ENCODE results near the gene CES5A. TPM values are rescaled to one million over a fixed set of nuclear protein-coding genes. Genes with fewer than 3 reads are reported as not detected.
"Not testable (repeated sequence)": the region's sequence is repeated elsewhere in the genome, so short reads cannot be mapped to it uniquely, and the experiment has no call there.

CES5A gene
- polyA plus RNA-seq, 3 donors = not detected

DNA sequence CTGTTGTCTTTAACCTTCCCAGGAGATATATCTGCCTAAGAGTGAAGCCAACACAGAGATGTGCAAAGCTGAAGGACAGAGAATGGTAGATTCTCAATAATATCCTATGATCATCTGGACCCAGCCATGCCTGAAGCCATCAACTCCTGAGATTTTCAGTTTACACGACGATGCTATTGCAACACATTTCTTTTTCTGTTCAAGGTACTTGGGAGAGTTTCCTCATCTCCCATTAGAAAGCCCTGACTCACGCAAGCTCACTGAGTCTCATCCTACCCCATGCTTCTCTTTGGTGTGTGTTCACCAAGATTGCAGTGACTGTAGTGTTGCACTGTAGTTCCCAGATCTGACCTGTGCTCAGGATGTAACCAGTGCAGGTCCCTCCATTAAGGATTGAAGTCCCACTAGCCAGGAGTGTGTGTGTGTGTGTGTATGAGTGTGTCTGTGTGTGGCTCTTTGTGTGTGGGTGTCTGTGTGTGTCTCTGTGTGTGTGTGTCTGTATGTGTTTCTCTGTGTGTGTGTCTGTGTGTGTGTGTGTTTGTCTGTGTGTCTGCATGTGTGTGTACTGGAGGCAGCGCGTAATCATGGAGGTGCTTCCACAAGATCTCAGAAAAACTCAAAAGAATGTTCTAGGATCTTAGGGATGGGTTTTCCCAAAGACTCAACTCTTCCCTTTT, 57.8 kb downstream of the CES5A start:
- no peaks in the 10 kb centered on the region for H4K20me1 ChIP-seq (ENCODE audit: insufficient read depth, low read length)
- DNase-seq = peak in 2 of 3 donors; percentile 12 to 25
- no peaks in the 10 kb centered on the region for H3K9me3 ChIP-seq (replicated peaks in 1 of 2; ENCODE audit: control insufficient read depth in 1 of 2, insufficient read depth in 1 of 2, low read length in 2 of 2)
- no peak for TF ChIP-seq CTCF (IDR thresholded peaks at IDR 0.05)
- H2AFZ ChIP-seq (ENCODE audit: insufficient read depth, low read depth, low read length, poor library complexity, severe bottlenecking) = no peak overlapping the region
- Mint-ChIP-seq H3K9me3 (peaks cover 0 to 12% (median 0%) of the 10 kb centered on the region in 7 donors), H3K36me3 (peaks cover 79 to 91% of the 10 kb centered on the region in 2 donors), H3K4me3 (no peak overlapping the region), H3K27ac (peak overlapping the region in 2 of 7 donors; percentile 8 to 82), H3K27me3 (ENCODE audit: low read depth in 3 of 3) (peaks cover 7 to 8% (median 7%) of the 10 kb centered on the region in 3 donors), H3K4me1 (peaks cover 5% of the 10 kb centered on the region)
- H3K36me3 ChIP-seq (replicated peaks in 1 of 2; ENCODE audit: control insufficient read depth in 1 of 2, insufficient read depth in 2 of 2, low read length in 2 of 2) = peaks cover 33 to 96% of the 10 kb centered on the region in 2 donors
- no peaks in the 10 kb centered on the region for H3K27me3 ChIP-seq (ENCODE audit: control insufficient read depth in 2 of 2, insufficient read depth in 2 of 2, low read length in 2 of 2)
- H3K4me2 ChIP-seq (replicated peaks; ENCODE audit: extremely low read depth, low read length, poor library complexity, severe bottlenecking) = no peak overlapping the region
- no peak overlapping the region for H3K9ac ChIP-seq (ENCODE audit: insufficient read depth, low read length, poor library complexity, severe bottlenecking)
- intact Hi-C loops (cut with micrococcal nuclease) = no loop called here
- H3K4me1 ChIP-seq (ENCODE audit: control insufficient read depth in 1 of 2, insufficient read depth in 2 of 2, low read length in 2 of 2) = no peaks in the 10 kb centered on the region
- no peaks in the 10 kb centered on the region for H3K79me2 ChIP-seq (ENCODE audit: insufficient read depth, low read length)
- WGBS (ENCODE audit: insufficient coverage) = 100% methylated on average over 2 of the region's 5 CpGs
- no peak overlapping the region for H3K4me3 ChIP-seq (replicated peaks in 1 of 3; ENCODE audit: low read depth in 2 of 3, low read length in 3 of 3)
- no peak overlapping the region for H3K27ac ChIP-seq (ENCODE audit: low read depth in 1 of 2, low read length in 2 of 2)

DNA sequence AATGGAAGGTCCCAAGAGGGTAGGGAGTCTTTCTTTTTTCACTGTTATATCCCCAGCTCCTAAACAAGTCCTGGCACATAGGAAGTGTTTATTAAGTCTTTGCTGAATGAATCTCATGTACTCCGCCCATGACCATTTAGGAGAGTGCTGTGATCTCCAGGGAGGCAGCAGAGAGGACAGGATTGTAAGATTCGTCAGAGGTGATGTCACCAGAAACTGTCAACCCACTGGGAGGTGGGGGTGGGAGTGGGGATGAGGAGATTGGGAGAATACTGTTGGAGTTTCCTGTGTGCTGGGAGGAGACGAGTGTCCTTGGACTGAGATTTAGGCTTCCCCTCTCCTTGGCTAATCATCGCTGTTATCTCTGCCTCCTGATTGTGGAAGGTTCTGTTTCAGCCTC, 59.0 kb downstream of the CES5A start:
- H3K9me3 ChIP-seq (replicated peaks in 1 of 2; ENCODE audit: control insufficient read depth in 1 of 2, insufficient read depth in 1 of 2, low read length in 2 of 2); H3K27ac ChIP-seq (ENCODE audit: low read depth in 1 of 2, low read length in 2 of 2); H3K9ac ChIP-seq (ENCODE audit: insufficient read depth, low read length, poor library complexity, severe bottlenecking); H4K20me1 ChIP-seq (ENCODE audit: insufficient read depth, low read length); H3K27me3 Mint-ChIP-seq (ENCODE audit: low read depth in 3 of 3); H3K4me1 Mint-ChIP-seq; H3K79me2 ChIP-seq (ENCODE audit: insufficient read depth, low read length); H3K4me3 ChIP-seq (replicated peaks in 1 of 3; ENCODE audit: low read depth in 2 of 3, low read length in 3 of 3); H3K4me2 ChIP-seq (replicated peaks; ENCODE audit: extremely low read depth, low read length, poor library complexity, severe bottlenecking); H2AFZ ChIP-seq (ENCODE audit: insufficient read depth, low read depth, low read length, poor library complexity, severe bottlenecking); H3K27ac Mint-ChIP-seq; DNase-seq; H3K27me3 ChIP-seq (ENCODE audit: control insufficient read depth in 2 of 2, insufficient read depth in 2 of 2, low read length in 2 of 2); H3K4me1 ChIP-seq (ENCODE audit: control insufficient read depth in 1 of 2, insufficient read depth in 2 of 2, low read length in 2 of 2); H3K4me3 Mint-ChIP-seq; intact Hi-C loops (cut with micrococcal nuclease): not testable (repeated sequence)
- WGBS (ENCODE audit: insufficient coverage) = 90% methylated on average over 2 of the region's 4 CpGs
- peaks cover 79 to 91% of the 10 kb centered on the region in 2 donors for H3K36me3 Mint-ChIP-seq
- peaks cover 27 to 96% of the 10 kb centered on the region in 2 donors for H3K36me3 ChIP-seq (replicated peaks in 1 of 2; ENCODE audit: control insufficient read depth in 1 of 2, insufficient read depth in 2 of 2, low read length in 2 of 2)
- peaks cover 0 to 12% (median 0%) of the 10 kb centered on the region in 7 donors for H3K9me3 Mint-ChIP-seq
